Nucleus accumbens (tissue), 56 donors: ENCODE measurements around the gene PLPP4.

Experiments used
- DNase-seq, 56 donors: peaks; one replicate each; lab custom pipeline; 2025; lab: John Stamatoyannopoulos, UW

The PLPP4 gene

DNA sequence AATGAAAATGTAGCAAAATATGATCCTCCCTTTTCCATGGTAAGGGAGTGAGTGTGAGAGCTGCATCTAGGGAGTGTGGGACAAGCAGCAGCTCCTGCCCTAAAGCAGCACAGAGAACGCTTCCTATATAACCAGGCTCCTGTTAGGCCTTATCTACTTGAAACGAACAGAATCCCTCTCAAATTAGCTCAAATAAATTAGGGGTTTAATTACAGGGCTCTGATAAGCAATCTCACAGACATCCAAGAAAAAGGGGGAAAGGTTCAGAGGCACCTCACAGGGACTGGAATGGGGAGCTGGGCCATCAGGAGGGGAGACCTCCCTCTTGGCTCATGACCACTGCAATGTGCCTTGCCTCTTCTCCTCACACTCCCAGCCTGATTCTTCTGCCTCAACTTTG is 57.9 kb downstream of the PLPP4 start:
- DNase-seq: no peak

DNA sequence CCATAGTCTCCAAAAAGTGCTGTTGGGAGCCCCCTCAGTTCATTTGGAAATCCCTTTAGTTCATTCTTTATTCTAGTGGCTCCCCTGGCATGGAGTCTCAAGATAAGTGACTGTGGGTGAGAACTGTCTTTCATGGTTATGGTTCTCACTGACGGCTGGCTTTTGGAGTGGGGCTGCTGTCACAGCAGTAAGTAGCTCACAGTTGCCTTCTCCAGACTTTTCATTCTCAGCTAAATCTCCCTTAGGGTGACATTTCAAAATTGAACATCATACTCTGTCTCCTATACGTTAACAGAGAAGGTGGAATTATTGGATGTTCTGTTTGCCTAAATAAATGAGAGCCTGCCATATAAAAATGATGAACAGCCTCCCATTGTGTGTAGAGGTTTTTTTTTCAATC is 58.7 kb downstream of the PLPP4 start:
- no peak for DNase-seq

DNA sequence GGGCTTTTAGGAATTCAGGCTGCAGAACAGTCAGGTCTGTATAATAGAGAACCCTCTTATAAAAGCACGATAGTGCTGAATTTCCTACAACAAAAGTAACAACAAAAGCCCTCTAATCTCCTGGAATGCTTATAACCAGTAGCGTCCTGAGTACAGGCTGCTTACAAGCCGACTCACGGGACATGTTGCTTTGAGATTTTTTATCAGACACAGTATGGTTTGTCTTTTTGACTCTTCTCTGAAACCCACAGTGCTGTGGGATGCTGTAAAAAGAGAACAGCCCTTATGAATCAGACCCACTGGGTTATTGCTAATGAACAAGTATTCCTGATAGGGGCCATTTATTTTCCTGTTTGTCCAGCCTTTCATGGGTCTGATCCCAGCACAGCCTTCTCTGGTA is 59.4 kb downstream of the PLPP4 start:
- DNase-seq: no peak

DNA sequence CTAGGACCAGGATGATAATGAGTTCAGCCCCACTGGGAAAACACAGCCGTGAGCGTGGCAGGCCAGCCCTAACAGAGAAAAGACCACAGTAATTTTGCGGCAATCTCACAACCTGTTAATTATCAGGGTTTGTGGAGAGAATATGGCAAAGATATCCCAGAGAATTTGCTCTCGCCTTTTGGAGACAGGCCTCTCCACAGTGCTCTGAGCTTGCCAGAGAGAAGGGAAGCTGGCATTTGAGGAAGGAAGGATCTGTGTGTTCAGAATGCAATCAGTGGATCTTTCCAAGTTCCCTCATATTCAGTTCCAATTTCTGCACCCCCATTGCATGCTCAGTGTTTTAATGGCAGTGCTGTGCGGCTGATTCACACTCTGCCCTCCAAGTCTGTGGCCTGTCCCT is 60.2 kb downstream of the PLPP4 start:
- no peak for DNase-seq

DNA sequence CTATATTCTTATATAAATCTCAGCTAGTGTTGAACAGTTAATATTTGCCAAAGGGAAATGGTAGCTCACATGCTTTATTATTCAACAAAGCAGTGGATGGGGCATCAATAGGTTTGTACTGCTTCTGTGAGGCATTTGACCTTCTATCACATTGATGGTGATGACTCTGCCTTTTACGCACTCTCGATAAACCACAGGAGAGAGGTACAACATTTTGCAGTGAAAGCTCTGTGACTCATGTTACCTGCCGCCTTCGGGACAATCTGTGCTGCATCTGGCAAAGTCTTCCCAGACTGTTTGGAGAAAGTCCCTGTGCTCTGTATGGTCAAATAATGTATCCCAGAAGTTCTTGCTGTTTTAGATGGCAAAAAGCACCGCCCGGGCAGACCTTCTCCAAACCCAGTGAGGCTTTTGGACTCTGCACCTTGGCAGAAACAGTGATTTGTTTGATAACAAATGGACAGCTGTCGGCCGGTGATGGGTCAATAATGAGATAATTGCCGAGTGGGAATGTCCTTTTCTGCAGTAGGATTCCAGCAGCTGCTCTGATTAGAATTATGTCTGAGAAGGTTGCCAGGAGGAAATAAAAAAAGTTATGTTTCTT is 61.0 kb downstream of the PLPP4 start:
- DNase-seq: no peak

DNA sequence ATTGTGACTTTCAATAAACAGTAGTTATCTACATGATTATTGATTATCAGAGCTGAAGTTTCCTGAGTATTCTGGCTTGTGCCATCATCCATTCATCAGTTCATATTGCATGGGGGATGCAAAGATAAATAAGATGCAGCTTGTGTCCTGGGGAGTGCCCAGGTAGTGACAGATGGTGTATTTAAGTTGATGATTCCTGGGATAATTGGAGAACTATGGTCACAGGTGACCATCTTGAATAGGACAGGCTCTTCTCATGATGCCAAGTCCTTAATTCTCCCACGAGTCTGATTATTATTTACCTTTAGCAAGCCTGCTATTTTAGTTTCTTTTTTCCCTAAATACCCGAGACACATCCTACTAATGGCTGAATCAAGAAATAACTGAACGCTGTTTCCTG is 64.9 kb downstream of the PLPP4 start:
- no peak for DNase-seq

DNA sequence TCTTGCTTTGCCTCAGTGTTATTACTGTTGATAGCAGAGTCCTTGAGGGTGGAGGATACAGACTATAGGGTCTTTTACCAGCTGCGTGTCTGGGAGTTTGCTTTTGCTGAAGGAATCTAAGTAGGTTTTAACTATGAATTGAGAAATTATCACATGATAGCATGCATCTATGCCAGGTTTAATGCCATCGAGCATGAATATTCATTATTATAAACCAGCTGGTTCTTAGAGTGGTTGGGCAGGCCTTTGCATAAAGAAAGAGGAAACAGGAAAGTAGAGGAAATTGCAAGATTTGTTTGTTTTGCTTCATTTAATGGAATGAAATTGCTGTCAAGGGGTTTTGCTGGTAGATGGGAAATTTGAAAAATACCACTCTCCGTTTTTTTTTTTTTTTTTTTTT is 70.7 kb downstream of the PLPP4 start:
- DNase-seq: no peak

DNA sequence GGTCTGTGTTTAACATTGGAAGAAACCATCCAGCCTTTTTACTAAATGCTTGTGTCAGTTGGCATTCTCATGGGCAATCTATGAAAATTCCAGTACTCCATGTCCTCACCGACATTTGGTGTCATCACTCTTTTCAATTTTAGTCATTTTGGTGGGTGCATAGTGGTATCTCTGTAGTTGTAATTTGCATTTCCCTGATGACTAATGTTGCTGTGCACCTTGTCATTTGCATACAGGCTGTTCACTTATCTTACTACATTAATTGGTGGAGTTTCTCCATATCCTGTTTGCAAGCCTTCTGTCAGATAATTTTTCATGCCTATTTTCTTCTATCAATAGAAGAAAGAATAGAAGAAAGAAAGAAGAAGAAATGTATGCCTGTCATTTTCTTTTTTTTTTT is 73.7 kb downstream of the PLPP4 start:
- DNase-seq: no peak

DNA sequence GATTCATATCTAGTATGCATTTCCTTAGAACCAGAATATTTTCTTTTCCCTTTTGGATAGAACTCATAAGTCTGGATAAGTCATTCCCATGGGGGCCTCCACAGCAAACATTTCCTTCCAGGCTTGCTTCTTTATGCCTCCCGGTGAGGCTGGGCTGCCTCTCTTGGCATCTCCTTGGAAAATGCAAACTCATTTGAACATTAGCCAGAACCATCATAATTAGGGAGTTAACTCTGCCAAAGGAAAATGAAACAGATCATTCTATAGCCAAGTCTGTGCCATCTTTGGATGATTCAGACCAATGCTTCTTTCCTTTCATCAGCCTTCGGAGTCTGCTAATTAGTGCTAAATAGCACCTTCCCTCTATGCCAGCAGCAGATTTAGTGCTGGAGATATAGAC is 81.1 kb downstream of the PLPP4 start:
- no peak for DNase-seq

DNA sequence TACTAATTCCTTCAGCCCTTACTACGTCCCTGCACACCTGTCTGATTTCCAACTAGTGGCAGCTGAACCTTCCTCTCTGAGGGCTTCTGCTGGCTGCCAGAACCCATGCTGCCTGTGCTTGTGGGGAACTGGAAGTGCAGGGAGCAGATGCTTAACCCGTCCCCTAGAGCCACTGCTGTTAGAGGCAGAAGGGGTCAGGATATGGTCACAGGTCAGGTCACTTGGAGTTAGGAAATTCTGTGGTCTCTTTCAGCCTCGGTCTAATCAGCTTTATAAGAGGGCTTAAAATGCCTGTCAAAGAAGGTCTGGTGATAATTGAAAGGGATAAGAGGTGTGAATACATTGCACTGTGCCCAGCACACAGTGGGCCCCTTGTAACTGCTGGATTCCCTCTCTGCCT is 82.0 kb downstream of the PLPP4 start:
- DNase-seq: no peak

DNA sequence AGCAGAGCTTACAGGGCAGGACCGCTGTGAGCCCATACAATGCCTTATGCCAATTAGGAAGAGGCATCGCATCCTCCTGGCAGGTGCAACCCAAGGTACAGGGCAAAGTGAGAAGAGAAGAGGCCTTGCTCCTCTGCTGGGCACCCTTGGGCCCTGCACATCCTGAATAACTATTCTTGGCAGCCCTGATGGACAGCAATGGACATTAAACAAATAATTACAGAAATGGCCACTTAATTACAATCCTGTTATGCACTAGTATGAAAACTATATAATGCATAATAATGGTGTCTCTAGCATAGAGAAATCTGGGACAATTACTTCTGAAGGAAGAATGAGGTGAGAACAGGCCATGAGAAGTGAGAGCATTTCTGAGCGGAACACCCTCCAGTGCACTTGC is 83.5 kb downstream of the PLPP4 start:
- no peak for DNase-seq

DNA sequence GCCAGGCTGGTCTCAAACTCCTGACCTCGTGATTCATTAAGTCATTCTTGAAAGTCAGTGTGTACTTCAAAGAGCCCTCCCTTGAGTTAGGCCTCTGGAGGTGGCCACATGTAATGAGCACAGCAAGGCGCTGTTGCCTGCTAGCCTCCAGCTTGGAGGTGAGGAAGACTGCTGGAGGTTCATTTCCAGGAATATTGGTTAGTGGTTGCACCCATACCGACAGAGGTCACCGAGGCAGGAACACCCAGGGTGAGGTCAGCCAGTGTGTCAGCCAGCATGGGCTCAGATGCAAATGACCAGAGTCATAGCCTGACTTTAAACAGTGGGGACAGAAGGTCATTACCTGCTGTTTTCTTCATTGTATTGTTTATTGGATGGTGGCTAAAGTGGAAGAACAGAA is 85.0 kb downstream of the PLPP4 start:
- DNase-seq: no peak

DNA sequence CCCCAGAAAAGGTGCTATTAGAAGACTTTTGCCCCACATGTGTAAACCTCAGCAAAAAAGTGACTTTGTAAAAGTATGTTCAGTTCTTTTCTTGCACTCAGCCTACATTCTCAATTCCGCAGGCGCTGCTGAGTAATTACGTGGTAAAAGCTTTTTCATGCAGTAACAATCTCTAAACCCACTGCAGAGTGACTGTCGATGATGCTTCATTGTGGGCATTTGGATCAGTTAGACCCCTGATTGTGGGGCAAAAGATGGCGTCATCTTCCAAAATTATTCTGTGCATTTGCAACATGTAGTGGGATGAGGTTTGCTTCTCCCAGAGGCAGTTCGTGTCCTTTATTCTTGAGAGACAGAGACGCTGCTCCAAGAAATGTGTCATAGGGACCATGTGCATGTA is 85.6 kb downstream of the PLPP4 start:
- DNase-seq: no peak

DNA sequence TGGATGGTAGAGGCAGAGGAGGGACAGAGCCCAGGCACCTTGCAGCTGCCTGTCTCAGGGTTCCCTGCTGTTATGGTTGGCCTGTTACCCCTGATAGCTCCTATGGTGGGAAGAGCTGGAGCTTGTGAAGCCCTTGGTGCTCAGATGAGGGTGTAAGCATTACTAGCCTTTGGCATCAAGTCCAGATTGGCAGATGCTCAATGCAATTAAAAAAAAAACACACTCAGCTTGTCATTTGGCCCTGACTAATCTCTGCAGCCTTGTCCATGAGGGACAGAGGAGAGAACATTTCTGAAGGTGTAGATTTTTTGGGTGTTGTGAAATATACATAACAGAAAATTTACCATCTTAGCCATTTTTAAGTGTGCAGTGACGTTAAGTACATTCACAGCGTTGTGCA is 86.3 kb downstream of the PLPP4 start:
- DNase-seq: no peak

DNA sequence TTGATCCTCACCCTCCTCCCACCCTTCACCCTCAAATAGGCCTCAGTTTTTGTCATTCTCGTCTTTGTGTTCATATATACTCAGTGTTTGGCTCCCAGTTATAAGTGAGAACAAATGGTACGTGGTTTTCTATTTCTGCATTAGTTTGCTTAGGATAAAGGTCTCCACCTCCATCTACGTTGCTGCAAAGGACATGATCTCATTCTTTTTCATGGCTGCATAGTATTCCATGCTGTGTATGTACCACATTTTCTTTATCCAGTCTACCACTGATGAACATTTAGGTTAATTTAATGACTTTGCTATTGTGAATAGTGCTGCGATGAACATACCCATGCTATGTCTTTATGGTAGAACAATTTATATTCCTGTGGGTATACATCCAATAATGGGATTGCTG is 91.2 kb downstream of the PLPP4 start:
- no peak for DNase-seq

DNA sequence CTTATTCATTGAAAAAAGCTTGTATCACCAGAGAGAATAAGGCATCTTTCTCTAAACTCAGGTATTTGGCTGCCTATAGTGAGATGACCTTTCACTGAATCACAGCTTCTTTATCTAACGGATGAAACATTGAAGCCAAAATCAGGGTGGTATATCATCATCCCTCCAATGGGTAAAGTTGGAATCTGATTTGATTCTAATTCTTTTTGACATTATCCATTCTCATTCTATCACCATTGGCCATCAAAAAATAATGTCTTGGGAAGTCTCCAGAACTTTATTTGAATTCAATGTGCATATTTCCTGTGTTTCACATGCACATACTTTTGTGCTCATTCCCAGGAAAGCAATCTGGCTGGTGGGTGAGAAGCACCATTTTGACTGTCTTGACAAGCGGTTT is 95.2 kb downstream of the PLPP4 start:
- no peak for DNase-seq

DNA sequence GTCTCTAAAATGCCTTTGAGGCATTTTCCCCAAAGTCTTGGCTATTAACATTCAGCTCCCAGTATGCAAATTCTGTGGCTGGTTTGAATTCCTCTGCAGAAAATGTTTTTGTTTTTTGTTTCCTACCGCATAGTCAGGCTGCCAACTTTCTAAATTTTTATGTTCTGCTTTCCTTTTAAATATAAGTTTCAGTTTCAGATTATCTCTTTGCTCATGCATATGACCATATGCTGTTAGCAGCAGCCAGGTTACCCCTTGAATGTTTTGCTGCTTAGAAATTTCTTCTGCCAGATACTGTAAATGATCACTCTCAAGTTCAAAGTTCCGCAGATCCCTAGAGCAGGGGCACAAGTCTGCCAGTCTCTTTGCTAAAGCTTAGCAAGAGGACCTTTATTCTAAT is 96.9 kb downstream of the PLPP4 start:
- DNase-seq: no peak

DNA sequence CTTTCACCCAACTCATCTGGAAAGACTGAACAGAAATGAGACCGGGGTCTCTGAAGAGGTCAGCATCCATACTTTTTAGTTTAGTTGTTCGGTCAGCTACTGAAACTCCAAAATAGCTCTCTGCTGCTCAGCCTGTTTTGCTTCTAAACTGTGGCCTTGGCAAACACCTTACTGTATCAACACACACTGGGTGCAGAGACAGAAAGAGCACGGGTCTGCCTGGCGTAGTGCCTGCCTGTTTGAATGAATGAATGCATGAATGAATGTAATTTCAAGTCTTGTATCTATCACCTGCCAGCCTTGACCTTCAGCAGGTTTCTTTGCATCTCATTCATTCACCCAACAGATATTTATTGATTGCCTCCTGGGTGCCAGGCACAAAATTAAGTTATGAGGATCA is 98.4 kb downstream of the PLPP4 start:
- no peak for DNase-seq

DNA sequence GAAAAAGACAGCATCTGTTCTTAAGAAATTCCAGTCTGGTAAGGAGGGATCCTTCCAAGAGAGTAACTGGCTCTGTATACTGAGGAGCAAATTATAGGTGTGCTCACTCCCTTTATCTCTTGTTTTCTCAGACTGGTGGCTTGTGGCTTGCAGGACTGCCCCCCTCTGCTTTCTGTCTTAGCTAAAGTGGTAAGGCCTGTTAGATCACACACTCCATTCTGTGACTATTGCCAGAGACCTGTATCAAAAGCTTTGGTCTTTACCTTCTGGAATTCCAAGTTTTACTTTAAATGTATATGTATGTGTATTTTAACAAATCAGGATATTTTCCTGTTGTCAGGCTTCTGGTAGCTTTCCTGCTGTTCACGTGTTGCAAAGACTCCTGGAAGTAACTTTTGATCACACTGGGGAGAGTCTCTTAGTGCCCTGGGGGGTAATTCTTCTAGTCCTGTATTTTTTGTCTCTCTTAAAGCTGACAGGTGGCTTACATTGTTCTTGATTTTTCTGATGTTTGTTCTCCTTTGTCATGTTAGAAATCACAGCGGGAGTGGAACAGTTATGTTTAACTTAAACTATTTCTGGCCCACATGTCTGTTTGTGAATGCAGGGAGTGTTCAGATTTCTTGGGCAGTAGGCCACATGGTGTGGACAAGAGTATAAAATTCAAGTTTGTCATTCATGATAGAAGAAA is 99.0 kb downstream of the PLPP4 start:
- no peak for DNase-seq

DNA sequence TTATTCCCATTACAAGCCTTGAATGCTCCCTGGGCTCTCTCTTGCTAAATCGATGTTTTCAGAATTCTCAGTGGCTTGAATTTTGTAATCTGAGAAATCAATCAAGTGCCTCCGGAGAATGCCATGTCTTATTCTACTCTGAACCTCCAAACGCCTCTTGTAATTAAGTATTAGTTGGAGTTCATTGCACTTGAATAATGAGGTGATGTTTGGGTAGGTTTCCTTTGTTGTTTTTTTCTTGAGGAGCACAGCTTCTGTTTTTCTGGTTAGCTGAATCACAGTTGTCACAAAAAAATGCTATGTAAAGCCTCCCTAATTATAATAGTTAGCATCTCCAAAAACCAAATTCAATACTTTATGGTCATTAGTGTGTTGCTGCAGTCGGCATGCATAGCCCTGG is 100.3 kb downstream of the PLPP4 start:
- no peak for DNase-seq

DNA sequence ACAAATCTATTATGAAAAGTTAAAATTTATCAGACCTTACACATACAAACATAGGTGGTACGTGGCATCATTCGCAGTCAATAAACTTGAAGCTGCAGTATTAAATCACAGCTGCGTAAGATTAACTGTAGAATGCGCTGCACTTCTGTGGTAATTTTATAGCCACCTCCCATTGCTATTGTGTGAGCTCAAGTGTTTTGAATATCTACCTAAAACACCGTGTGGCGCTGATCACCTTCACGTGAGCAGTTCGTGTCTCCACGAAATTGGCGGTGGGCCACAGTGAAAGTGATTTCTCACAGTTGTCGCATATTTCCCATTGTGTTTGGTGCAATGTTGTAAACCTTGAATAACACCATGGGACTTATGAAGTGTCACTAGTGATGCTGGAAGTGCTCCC is 102.8 kb downstream of the PLPP4 start:
- no peak for DNase-seq

DNA sequence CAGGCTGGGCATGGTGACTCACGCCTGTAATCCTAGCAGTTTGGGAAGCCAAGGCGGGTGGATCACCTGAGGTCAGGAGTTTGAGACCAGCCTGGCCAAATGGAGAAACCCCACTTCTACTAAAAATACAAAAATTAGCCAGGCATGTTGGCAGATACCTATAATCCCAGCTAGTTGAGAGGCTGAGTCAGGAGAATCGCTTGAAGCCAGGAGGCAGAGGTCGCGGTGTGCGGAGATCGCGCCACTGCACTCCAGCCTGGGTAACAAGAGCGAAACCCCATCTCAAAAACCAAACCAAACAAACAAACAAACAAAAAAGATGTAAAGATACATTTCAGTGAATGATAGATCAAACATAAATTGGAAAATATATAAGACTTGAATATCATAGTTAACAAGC is 105.9 kb downstream of the PLPP4 start:
- DNase-seq: no peak

DNA sequence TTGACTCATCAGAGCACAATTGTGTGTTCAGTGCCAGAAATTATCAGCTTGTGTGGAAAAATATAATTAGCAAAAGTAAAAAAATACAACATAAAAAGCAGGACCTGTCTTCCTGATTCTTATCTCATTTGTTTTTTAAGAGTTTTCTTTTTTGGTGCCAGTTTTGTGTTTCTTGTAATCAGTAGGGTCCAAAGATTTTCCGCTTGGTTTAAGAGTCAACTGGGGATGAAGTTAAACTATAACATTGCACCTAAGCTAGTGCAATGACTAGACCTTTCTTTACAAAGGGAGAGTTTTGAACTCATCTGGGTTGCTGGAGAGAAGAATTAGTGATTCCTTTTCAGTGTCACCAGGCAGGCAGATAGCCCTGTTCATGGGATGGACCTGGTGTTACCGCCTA is 113.4 kb downstream of the PLPP4 start:
- no peak for DNase-seq
